Activated CD4-positive, CD25-positive, alpha-beta regulatory T cell (primary cell): ENCODE data around the gene GATA5.
"Not testable (repeated sequence)": the region's sequence is repeated elsewhere in the genome, so short reads cannot be mapped to it uniquely, and the experiment has no call there.

ENCODE experiments used
- DNase-seq, 4 experiments: peaks; one replicate each; lab custom pipeline; 2025; lab: John Stamatoyannopoulos, UW

Gene GATA5

DNA sequence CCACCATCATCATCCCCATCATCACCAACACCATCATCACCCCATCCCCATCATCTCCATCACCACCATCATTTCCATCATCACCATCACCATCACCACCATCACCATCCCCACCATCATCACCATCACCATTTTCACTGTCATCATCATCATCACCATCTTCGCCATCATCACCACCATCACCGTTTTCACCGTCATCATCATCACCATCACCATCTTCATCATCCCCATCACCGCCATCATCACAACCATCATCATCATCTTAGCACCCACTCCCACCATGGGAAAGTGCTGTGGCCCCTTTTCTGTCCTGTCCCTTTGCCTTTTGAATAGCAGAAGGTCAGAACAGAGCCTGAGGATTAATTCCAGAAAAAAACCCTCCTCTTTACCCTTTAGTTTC is 28.5 kb upstream of the GATA5 start:
- no peak for DNase-seq

DNA sequence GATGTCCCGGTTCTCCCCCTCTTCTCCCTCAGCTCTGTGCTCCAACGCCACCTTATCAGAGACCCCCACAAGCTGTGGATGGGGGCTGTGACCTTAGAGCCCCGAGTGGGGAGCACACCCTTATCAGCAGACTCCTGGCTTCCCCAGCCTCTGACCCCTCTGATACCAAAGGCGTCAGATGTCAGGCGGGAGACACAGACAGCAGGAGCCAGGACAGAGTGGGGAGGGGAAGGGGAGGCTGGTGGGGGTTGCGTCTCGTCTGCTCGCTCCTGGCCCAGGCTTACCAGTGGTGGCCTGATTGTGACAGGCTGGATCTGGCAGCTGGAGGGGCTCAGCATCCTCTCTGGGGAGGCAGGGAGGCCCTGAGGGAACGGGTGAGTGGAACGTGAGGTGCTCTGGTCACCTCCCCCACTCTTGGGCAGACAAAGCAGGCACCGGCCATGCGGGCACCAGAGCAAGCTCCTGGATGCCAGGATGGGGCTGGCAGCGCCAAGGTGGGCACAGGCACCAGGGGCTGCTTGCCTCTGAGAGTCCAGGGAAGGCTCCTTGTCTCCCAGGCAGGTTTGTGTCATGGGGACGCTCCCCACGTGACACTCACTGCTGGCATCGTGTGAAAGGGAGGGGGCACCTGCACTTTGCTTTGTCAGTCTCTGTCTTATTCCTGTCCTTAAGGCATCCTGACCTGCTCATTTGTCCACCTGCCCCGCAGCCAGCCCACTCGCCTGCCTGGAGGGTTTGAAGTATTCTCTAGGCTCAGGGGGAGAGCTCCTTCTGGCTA is 27.8 kb upstream of the GATA5 start:
- no peak for DNase-seq

DNA sequence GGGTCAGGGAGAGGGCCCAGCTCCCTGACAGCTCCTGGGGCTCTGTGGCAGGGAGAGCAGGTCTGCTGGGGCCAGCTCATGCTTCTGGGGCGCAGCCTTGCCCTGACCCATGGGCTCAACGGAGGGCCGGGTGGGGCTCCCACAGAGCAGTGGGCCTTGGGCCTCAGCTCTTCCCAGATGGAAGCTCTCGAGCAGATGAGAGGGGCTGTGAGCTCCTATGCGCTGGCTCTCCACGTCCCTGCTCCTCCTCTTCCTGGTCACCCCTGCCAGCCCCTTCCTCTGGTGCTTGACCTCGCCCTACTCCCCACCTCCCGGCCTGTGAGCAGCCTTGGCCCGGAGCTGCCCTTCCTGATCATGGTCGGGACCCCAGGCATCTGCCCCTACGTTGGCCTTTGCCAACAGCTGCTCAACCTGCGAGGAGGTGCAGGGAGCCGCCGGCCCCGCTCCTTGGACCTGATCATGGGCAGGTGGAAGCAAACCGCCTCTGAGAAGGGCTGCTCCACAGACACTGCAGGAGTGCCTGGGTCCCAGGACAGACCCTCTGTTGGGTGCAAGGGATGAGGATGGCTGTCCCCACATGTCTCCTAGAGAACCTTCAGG is 26.8 kb upstream of the GATA5 start:
- DNase-seq: no peak

DNA sequence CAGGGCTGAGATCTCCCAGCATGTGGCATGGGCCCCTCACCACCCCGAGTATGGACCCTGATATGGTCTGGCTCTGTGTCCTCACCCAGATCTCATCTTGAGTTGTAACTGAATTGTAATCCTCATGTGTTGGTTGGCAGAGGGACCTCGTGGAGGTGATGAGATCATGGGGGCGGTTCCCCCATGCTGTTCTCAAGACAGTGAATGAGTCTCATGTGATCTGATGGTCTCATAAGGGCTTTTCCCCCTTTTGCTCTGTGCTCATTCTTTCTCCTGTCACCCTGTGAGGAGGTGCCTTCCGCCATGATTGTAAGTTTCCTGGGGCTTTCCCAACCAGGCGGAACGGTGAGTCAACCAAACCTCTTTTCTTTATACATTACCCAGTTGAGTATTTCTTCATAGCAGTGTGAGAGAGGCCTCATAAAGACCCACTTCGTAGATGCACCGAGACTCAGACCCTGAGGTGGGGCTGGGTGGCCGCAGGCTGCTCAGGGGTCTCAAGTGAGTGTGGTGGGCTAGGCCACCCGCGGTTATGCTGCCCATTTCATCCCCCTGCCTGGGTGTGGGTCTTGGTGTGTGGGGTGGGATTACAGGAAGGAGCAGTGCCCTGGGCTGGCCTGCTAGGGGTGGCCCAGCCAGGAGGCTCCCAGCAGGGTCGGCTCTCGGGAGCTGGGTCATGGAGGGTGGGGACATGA is 26.2 kb upstream of the GATA5 start:
- DNase-seq: peak in 2 of 4 experiments; percentile 41 to 53

DNA sequence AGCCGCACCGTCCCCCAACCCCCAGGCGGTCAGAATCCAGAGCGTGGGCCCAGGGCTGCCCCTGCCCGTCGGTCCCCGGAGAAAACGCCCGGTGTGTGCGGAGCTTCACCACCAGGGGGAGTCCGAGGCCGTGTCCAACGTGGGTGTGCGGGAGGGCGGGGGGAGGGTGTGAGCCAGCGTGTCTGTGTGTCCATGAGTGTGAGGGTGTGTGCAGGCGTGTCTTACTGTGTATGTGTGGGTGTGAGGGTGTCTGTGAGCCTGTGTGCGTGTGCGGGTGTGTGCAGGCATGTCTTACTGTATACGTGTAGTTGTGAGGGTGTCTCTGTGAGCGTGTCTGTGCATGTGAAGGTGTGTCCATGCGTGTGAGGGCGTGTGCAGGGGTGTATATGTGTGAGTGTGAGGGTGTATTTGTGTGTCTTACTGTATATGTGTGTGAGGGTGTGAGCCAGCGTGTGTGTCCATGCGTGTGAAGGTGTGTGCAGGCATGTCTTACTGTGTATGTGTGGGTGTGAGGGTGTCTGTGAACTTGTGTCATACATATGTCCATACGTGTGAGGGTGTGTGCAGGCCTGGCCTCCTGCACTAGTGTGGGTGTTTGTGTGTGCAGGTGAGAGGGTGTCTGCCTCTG is 24.6 kb upstream of the GATA5 start:
- peak; percentile 69 to 88 (median 79) for DNase-seq

DNA sequence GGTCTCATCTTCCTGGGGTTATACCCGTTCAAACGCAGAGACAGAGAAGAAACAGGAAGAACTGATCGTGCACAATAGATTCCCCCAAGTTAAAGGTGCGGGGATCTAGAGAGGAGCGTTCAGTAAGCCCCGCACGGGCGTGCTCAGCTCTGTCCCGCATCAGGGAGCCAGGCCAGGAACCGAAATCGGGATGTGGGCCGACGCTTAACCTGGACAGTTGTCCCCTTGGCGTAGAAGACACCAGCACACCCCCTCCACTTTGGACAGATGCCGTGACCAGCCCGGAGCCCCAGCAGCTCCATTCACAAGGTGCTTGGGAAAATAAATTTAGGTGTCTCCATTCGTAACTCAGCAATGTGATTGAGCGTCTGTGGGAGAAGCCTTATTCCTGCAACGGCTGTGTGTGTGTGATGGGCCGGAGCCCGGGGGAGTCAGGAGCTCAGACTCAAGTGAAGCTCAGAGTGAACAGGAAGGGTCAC is 24.0 kb upstream of the GATA5 start:
- DNase-seq: no peak

DNA sequence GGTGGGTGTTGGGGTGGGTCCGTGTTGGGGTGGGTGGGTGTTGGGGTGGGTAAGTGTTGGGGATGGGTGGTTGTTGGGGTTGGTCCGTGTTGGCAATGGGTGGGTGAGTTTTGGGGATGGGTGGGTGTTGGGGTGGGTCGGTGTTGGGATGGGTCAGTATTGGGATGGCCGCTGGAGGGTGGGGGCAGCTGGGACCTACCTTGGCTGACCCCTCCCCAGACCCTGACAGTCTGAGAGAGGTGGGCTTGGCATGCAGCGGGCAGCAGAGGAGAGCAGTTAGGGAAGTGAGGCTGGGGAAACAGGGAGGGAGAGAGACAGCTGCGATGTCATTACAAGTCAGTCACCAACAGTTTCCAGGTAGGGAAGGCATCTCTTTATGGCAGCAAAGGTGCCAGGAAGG is 23.1 kb upstream of the GATA5 start:
- DNase-seq: no peak

DNA sequence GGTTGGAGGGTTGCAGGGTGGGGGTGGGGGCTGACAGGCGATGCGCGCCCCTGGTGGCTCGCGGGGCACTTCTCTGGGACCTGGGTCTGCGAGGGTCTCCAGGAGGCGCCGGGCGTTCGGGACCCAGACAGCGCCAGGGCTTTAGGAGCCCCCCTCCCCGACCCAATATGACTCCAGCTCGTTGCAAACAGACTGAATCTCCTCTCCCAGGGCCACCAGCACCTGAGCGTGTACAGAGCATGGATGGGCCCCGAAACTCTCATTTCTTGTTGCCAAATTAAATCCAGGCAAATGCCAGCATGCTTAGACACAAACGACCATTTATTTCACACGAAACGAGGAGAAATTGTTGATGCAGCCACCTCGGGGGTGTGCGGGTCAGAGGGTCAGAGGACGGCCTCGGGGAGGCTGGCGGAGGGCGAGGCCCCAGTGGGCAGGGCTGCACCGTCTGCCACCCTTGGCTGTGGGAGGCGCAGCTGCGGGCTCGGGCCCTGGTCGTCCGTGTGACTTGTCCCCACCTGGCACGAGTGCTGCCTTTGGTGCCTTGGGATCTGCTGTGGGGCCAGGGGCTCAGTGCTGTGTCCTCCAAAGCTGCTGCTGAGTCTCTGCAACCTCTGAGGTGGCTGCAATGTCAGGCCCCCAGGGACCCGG is 20.9 kb upstream of the GATA5 start:
- peak in 1 of 4 experiments; percentile 9 for DNase-seq

DNA sequence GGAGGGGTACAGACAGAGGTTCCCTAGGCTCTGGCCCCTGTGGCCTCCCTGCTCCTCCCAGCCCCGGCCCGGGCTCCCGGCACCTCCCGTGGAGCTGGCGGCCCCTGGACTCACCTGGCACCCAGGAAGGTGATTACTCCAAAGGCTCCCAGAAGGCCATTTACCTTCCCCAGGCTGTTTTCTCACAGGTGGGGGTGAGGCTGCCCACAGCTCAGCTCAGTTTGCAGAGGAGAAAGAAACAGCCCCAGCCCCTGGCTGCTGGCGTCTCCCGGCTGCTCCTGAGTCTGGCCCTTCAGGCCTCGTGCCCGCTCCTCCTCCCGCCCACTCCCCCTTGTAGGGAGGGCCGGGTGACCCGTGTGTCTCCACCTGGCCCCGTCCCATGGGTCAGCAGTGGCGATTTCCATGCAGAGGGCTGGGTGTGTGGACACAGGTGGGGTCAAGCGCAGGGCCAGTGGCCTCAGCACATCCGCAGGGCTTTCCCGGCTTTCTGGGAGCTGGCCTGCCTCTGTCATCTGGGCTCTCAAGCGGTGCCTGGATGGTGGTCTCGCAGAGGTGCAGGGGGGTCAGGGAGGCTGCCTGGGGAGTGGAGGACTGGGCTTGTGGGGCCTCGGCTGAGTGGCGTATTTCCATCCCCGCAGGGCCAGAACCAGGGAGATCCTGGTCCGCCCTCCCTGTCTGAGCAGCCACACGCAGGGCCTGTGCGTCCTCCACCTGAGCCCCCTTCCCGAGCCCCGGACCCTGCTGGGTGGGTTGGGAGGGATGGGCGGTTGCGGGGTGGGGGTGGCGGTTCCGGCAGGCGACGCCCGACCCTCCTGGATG is 20.2 kb upstream of the GATA5 start:
- DNase-seq: no peak

DNA sequence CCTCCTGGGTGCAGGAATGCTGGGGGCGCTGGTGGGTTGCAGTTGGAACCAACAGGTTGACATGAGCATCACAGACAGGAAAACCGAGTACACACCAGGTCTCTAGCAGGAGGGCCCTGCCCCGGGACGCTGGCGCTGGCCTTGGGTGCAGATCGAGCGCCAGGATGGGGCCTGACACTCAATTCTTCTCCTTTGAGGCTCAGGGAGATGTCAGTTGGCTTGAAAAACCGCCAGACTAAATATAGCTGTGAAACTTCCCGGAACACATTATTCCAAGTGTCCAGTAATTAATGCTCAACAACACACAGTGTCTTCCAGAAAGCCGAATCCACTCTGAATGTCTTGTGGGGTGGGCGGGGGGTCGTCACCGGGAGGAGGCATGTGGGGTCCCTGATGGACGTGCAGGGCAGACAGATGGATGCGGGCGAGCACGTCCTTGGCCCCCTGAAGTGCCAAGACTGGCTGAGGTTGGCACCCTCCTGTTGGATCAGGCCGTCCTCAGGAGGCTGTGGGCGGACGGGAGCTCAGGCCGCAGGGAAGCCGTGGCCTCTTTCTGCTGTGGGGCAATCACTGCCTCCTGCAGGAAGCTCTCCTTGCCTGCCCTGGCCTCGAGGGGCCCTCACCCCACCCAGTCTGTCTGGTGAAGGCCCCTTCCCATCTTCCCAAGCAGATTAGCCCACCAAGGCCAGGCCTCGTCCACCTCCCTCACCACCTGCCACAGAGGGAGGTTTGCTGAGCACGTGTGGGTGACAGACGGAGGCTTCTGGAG is 19.4 kb upstream of the GATA5 start:
- DNase-seq: no peak

DNA sequence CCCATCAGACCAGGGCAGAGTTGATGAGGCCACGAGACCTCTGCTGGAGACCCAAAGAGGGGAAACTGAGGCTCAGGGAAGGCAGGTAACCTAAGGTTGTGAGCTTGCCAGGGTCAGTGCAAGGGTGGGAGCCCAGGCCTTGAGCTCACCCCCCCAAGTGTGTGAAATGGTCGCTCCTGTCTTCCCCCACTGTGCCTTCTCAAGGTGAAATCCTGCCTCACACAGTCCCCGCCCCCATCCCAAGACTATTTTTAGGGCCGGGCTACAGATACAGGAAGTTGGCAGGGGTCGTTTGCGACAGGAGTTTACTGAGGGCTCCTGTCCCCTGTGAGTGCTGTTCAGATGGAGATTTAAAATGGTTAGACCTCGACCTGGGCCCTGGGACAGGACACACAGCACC is 18.7 kb upstream of the GATA5 start:
- DNase-seq: no peak

DNA sequence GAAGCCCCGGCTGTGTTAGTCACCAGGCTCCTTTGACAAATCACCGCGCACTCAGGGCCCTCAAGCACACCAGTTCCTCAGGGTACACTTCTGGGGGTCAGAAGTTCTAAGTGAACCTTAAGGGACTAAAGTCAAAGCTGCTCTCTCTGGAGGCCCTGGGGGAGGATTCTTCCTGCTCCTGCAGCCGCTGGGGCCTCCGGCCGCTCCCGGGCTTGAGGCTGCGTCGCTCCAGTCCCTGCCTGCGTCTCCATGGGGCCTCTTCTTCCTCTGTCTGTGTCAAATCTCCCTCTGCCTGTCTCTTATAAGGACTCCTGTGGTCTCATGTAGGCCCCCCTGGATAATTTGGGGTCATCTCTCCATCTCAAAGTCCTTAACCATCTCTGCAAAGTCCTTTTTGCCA is 18.1 kb upstream of the GATA5 start:
- no peak for DNase-seq

DNA sequence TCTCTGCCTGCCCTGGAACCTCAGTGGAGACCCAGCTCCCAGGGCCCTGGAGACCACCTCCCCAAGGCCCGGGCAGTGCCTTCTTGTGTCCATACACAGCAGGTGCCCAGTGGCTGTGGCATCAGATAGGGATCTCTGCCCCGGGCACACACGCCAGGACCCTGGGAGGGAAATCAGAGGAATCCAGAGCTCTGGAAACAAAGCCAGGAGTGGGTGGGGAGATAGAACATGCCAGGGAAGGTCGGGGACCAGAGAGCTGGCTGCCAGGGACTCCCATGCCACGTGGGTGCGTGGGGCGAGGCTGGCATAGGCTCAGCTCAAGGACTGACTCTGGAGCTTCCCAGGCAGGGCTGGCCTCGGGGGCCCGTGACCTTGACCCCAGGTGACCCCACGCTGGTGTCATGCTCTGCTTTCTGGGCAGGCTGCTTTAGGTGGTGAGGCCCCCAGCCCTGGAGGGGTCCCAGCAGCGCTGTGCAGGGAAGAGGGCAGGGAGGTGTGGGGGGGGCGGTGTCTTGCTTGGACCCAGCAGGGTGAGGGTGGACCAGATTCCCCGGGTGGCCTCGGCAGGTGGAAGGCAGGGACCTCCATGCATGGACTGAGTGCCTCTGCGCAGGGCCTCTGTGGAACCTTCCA is 17.6 kb upstream of the GATA5 start:
- DNase-seq: no peak

DNA sequence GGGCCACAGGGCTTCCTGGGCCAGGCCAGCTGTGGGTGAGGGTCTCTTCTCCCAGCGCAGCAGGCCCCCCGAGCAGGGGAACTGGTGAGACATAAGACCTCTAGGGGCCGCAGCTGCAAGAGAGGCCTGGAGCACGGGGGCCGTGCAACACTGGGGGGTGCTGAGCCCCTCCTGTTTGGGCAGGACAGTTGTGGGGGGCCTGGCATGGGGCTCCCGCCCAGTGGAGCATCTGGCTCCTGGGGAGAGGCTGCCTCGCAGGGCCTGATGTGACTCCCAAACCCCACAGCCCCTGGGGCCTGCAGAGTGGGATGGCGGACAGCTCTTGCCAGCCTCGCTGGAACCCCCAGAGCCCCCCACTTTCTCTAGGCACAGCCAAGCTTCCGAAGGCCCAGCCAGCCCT is 16.9 kb upstream of the GATA5 start:
- DNase-seq: no peak

DNA sequence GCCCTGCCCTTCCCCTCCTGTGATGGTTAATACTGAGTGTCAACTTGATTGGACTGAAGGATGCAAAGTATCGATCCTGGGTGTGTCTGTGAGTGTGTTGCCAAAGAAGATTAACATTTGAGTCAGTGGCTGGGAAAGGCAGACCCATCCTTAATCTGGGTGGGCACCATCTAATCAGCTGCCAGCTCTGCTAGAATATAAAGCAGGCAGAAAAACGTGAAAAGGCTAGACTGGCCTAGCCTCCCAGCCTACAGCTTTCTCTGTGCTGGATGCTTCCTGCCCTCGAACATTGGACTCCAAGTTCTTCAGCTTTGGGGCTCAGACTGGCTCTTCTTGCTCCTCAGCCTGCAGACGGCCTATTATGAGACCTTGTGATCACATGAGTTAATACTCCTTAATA is 15.0 kb upstream of the GATA5 start:
- not testable (repeated sequence) for DNase-seq

DNA sequence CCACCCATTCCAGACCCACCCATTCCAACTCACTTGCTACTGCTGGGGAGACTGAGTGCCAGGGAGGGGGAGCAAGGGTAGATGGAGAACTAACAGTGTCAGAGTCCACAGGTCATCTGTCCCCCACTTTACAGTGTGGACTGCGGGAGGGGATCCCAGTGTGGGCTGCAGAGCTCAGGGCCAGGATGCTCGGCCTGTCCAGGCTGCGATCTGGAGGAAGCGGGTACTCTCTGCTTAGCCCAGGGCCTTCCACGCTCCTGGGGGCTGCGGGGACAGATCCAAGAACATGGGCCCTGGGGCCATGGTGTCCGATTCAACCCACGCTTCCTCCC is 14.1 kb upstream of the GATA5 start:
- no peak for DNase-seq

DNA sequence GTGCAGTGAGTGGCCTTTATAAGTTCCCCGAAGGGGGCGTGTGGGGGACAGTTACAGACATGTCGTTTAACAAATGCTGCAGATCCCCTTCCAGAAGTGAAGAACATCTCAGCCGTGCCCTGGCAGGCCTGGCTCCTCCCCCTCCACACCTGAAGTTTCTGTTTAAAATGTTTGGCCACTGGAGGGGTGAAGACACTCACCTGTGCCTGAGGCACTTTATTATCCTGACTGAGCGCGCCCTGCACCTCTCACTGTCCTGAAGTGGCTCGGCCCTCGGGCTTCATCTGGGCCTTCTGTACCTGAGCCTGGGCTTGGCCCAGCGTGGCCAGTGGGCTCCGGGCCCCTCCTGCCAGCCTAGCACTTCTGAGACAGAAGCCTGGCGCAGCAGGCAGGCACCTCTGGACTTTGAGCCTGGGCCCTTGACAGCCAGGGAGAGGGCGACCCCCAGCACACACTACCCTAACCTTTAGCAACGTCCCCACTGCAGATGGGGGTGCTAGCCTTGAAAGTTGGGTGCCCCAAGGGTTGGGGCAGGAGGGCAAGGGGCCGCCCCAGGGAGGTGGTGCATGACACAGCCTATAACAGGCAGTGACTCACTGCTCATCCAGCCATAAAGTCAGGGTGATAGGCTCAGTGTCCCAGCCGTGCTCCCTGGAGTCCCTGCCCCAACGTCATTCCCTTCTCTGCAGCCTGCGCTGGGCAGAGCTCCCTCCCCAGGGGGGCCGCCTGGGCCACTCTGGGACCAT is 13.6 kb upstream of the GATA5 start:
- DNase-seq: no peak

DNA sequence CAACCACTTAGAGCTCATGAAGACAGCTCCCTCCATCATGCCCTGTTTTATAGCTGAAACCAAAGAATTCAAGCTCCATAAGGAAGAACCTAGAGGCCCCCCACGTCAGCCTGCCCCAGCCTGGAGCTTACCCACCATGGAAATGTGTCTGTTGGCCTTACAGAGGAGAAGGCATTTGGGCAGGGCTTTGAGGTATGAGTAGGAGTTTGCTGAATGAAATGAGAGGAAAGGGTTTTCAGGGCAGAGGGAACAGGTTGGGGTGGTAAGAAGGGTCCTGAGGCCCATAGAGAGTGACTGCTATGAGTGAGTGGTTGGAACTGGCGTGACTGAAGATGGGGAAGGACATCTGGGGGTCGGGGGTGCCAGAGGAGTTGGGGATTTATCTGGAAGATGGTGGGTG is 12.7 kb upstream of the GATA5 start:
- no peak for DNase-seq

DNA sequence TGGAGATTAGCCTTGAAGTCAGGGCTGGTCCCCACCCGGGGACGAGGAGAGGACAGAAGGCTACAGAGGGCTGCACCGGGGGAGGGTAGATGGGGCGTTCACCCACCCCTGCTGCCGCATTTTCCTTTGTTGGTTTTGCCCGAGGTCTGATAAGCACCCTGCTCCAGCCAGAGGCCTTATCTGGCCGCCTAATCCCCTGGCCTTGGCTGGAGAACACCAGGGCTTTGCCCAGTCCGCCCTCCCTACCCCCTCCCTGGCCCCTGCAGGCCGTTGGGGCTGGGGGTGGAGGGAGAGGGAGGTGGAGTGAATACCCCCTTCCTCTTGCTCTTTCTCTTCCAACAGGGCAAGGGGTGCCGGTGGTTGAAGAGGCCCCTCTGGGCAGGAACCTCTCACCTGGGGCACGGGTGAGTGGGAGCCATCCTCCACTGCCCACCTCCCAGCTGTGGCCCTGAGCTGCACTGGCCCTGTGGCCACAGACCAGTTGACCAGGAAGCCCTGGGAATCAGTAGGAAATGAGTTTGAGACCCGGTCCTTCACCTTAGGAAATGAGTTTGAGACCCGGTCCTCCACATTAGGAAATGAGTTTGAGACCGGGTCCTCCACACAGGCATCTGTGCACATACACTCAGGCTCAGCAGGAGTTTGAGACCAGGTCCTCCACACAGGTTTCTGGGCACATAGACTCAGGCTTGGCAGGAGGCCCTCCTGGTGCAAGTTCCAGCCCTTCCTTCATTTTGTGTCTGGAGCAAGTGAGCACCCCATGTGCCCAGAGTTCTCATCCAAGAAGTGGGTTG is 12.0 kb upstream of the GATA5 start:
- no peak for DNase-seq
